NCI-H2029 (cell line): Measurements from ENCODE around the gene CST3.
"Not testable (repeated sequence)": the region's sequence is repeated elsewhere in the genome, so short reads cannot be mapped to it uniquely, and the experiment has no call there.

Experiments used
- DNase-seq: peaks from one replicate; lab custom pipeline; 2025; lab: John Stamatoyannopoulos, UW

Gene CST3

DNA sequence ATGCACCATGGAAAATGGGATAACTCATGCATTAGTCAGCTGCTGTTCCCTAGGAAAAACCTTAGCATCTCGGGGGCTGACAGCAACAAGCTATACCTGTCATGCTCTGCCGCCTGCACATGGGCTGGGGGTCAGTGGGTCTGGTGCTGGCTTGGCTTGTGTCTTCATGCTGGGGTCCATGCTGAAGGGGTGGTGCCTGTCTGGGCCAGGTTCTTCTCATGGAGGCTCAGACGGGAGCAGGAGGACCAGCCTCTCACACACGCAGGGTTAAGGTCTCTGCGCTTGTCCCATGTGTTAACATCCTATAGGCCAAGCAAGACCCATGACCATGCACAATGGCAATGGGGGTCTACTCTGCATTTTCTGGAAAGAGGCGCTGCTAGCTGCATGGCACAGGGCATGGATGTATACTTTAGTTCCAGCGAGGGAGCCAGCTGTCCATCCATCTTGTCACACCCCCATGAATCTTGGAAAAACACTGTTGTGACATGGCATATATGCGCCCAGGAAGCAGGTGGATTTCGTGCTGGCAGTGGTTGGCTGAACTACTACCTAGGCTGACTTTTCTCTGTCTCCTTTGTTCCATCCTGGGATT is 24.6 kb upstream of the CST3 start:
- DNase-seq, result no peak

DNA sequence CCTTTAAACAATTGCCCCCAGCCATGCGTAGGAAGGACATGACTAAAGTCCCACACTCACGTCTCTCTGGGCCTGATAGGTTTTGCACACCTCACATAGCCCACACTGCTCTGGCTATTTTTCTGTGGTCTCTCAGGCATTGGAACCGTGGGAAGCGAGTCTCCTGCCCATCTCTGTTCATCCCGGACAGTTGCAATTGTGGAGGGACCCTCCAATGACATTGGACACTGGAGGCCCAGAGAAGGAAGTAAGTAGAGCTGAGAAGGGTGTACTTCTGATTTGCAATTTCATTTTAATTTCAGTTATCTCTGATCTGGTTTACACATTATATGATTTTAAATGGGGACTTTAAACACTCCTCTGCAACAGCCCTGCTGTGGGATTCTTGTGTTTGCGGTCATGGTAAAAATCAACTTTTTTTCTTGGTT is 23.3 kb upstream of the CST3 start:
- no peak for DNase-seq

DNA sequence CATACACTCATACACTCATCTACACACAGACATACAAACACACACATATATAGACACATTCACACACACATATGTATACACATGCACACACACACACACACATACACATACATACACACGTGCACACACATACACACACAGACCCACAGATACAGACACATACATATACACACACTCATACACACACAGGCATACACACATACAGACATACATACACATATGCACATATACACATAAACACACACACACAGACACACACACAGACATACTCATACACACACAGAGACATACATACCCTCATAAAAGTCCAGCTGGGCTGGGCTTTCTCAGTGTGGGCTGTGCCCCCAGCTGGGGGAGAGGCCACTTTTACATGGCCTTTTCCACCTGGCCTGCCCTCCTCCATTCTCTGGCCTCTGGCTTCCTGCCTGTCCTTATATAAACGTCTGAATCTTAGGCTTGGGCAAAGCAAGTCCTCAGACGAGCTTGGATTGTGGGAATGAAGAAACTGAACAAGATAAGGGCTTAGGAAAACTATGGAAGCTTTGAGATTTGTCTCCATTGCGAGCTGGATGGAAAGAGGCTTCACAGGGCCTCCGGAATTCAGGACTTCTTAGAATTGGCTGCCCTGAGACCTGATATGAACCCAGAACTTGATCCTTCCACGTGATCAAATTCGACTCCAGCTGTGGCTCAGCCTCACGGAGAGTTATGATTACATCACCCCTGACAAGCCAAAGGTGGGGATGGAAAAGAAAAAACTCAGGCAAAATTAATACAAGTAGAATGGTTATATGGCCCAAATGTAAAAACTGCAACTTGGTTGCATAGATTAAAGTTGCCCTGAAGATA is 22.5 kb upstream of the CST3 start:
- no peak for DNase-seq

DNA sequence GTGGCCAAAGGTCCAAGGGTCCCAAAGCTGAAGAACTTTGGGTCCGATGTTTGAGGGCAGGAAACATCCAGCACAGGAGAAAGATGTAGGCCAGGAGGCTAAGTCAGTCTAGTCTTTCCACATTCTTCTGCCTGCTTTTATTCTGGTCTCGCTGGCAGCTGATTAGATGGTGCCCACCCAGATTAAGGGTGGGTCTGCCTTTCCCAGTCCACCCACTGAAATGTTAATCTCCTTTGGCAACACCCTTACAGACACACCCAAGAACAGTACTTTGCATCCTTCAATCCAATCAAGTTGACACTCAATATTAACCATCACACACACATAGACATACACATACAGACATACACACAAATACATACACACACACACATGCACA is 21.8 kb upstream of the CST3 start:
- DNase-seq, result not testable (repeated sequence)

DNA sequence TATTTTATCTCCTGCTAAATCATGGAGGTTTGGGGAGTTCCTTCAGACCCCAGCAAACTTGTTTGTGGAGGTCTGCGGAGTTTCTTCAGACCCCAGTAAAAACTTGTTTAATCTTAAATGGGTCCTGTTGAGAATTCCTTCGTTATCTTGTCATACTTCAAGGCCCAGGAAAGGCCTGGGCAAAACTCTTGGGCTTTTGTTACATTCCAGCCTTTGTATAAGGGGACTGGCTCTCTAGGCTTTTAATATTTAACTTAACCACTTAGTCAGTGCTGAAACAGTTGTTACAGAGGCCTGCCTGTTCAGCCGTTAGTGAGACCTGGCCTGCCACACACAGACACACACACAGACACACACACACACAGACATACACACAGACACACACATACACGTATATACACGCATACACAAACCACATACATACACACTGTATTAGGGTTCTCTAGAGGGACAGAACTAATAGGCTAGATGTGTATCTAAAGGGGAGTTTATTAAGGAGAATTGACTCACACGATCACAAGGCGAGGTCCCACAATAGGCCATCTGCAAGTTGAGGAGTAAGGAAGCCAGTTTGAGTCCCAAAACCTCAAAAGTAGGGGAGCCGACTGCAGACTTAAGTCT is 21.3 kb upstream of the CST3 start:
- DNase-seq, result no peak

DNA sequence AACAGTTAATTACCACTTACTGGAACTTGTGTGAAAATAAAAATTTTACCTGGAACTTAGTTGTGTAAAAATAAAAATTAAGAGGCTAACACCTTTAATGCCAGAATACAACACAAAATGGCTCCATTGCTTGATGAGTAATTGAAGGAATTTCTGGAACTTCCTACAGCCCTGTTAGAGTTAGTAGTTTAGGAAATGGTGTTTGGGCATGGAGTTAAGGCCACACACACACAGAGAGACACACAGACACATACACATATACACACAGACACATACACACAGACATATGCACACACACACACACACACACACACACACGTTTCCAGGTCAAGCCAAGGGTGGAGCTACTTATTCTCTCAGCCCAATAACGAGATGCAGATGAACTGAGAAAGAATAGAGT is 20.6 kb upstream of the CST3 start:
- no peak for DNase-seq

DNA sequence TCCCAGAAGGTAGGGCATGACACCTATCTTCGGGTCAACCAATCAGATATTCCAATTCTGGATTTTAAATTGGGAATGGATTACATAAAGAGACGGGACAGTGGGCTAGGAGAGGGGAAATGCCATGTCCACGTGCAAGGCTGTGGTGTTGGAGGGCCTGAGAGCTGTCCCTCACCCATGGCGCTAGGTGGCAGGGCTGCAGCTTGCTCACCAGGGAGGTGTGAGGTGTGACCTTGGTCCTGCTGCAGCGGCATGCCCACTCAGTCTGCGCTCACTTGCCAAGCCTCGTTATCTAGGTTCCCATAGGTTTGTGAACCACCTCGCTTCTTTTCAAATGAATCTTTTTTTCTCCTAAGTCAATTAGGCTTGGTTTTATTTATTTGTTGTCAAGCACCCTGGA is 19.4 kb upstream of the CST3 start:
- no peak for DNase-seq

DNA sequence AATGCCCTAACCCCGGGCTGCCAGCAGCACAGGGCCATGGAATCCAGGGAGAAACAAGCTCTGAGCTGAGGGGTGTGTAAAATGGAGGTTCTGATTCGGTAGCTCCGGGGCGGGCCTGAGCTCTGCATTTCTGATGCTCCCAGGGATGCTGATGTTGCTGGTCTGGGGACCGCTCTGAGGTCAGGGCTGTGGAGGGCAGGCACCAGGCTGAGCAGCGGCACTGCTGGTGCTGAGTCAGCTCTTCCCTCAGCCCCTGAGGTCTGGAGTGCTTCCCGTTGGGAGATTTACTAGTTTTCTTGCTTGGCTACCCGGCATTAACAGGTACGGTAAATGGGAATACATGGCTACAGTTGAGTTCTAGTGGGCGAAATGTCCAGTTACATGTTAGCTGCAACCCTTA is 18.6 kb upstream of the CST3 start:
- DNase-seq, result no peak

DNA sequence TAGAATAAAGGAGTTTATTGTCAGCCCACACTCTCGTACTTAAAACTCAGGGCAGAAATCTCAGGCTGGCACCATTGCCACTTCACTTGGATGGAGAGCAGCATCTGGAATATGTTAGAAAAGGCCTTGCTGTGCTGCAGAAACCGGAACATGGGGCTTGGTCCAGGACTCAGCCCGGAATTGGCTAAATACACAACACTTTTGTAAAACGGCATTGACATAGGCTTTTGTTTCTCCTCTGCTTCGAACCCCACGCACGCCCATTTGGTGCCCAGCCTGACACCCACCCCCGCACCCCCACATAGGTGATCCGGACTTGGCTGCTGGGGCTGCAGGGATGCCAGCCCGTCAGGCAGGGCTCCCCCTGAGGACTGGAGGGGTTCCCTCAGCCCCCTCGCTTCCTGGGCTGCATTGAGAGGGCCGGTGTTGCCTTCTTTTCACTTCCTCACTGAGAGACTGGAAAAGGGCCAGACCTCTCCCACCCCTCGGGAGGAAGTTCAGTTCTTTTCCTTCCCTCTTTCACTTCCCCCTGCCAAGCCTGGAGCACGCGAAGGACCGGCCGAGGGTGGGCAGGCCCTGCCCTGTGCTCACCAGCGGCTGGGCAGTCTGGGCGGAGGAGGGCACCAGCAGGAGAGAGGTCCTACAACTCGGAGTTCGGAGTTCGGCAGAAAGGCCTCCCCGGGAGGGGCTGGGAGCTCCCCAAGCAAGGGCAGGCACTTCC is 17.9 kb upstream of the CST3 start:
- DNase-seq, result no peak

DNA sequence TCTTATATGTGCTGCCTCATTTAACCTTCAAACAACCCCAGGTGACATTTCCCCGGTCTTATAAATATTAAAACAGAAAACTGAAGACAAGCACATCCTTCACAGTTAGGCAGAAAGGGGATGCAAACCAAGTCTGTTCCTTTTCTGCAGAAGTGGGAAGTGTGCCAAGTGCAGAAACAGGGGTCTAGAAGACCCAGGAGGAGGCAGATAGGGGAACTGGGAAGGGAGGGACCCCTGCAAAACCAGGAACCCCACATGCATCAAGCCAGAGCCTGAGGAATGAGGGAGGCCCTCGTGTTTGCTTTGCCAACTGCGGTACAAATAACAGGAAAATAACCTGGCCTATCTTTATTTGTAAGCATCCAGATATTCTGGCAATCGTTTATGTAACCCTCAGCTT is 17.0 kb upstream of the CST3 start:
- DNase-seq, result no peak

DNA sequence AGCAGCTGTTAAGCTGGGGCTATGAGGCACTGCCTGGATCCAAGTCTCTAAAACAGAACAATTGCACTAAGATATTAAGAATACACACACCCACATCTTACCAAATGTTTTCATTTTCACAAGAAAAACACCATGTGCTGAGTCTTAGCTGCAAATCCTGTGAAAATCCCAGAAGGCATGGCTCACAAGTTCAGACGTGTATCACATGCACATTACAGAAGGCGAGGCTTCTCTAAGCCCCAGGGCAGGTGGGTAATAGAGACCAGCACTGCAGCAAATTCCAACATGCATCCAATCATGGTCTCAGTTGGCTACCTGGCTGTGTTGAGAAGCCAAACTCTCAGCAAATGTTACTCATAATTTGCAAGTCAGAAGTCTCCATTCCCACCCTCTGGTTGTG is 16.2 kb upstream of the CST3 start:
- no peak for DNase-seq

DNA sequence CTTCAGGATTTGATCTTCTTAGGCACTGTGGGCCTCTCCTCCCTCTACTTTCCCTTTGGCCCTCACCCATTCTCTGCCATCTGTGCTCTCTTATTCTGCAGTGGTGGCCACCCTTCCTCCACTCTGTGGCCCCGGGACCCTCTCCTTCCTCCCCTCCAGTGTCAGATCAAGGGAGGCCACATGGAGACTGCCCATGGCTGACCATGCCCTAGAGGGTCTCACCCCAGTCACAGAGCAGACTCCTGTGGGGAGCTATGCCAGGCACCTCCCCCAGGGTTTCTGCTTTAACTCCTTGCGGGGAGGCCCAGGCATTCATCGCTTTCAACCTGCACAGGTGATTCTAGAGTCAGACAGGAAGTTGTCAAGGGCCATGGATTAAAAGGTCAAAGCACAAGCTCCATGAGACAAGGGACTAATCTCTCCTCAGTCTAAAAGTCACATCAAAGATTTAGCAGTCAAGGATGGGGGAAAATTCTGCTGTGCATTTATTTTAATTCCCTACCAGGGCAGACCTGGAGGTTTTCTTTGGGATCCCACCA is 15.7 kb upstream of the CST3 start:
- no peak for DNase-seq

DNA sequence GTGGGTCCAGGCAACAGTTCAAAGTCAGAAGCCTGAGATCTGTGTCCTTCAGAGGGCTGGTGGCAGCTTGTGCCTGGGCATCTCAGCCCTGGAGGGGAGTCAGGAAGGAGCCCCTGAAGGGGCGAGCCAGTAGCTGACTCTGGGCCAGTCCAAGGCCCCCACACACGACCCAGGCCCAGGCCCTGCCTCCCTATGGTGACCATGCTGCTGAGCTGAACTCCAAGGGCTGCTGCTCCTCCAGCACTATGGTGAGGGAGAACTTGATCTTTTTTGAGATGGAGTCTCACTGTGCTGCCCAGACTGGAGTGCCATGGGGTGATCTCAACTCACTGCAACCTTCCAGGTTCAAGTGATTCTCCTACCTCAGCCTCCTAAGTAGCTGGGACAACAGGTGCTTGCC is 15.2 kb upstream of the CST3 start:
- no peak for DNase-seq

DNA sequence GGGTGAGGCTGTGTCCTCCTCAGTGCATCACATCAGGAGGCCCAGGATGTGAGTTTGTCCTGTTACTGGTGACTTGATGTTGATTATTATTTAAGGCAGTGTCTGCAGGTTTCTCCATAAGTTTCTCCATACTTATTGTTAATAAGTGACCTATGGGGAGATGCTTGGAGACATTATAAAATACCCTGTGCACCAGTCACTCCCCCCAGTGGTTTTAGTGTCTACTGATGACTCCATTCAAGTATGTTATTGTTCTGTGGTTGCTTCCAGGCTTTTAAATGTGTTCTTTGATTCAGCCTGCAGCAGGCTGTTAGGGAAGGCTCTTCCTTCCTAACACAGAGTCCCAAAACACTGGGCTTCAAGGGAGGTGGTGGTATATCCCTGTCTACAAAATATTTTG is 14.6 kb upstream of the CST3 start:
- no peak for DNase-seq

DNA sequence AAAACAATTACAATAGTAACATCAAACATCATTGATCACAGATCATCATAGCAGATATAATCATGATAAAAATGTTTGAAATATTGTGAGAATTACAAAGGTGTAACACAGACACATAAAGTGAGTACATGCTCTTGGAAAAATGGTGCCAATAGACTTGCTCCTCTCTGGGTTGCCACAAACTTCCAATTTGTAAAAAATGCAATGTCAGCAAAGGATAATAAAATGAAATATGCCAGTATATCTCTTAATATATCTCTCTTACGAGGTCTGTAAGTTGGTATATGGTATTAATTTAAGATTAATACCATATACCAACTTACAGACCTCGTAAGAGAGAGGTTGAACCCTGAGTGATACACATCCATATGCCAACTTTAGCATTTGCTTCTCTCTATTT is 13.4 kb upstream of the CST3 start:
- DNase-seq, result no peak

DNA sequence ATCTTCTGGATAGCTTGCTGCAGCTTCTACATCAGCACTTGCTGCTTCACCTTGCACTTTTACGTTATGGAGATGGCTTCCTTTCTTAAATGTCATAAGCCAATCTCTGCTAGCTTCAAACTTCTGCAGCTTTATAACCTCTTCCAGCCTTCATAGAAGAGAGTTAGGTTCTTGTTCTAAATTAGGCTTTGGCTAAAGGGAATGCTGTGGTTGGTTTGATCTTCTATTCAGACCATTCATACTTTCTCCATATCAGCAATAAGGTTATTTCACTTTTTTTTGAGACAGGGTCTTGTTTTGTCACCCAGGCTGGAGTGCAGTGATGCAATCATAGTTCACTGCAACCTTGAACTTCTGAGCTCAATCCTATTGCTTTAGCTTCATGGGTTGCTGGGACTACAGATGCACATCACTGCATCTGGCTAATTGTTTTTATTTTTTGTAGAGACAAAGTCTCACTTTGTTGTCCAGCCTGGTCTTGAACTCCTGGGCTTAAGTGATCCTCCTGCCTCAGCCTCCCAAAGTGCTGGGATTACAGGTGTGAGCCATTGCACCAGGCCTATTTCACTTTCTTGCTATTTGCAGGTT is 12.2 kb upstream of the CST3 start:
- no peak for DNase-seq

DNA sequence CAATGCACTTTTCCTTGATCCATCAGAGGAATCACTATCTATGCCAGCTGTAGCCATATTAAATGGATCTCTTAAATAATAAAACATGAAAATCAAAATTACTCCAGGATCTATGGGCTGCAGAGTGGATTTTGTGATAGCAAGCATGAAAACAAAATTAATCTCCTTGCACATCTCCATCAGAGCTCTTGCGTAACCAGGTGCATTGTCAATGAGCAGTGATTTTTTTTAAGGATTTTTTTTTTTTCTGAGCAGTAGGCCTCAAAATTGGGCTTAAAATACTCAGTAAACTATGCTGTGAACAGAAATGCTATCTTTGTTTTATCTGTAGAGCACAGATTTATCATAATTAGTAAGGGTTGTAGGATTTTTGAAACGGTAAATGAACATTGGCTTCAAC is 11.5 kb upstream of the CST3 start:
- no peak for DNase-seq

DNA sequence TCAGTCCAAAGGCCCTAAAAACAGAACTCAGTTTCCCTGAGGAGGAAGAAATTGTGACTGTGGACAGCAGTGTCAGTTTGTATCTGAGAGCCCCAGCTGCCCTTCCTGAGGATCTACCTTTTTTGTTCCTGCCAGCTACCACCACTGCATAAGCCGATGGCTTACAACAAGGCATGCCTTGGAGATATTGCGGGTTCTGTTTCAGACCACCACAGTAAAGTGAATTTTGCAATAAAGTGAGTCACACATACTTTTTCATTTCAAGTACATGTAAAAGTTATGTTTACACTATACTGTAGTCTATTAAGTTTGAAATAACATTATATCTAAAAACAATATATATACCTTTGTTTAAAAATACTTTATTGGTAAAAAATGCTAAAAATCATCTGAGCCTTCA is 9.6 kb upstream of the CST3 start:
- no peak for DNase-seq

DNA sequence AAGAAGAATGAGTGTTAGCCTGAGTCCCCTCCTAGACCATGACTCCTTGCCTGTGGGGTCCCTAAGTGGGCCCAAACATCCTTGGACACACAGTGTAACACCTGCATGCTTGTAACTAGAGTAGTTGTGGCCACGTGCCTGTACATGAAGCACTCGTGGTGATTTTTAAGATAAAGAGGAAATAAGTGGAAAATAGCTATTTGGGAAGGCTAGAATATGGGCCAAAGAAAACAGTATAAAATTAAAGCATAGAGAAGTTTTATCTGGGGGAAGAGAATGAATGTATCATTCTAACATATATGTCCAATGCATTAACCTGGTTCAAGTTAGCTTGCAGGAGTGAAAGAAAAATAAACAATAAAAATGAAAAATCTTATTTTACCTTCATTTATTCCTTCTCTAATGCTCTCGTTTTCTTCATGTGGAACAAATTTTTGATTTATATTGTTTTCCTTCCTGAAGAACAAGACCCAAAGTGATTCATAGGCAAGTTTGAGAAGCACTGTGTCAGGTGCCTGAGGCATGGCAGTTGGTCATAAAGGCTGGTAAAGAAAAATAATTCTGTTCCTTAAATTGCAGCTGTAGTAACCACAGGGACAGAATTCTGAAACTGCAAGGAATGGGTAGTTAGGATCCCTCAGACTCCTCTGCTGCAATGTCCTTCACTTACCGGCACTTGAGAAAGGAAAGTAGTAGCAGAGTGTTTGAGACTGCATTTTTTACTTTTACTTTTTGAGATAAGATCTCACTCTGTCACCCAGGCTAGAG is 8.5 kb upstream of the CST3 start:
- DNase-seq, result no peak

DNA sequence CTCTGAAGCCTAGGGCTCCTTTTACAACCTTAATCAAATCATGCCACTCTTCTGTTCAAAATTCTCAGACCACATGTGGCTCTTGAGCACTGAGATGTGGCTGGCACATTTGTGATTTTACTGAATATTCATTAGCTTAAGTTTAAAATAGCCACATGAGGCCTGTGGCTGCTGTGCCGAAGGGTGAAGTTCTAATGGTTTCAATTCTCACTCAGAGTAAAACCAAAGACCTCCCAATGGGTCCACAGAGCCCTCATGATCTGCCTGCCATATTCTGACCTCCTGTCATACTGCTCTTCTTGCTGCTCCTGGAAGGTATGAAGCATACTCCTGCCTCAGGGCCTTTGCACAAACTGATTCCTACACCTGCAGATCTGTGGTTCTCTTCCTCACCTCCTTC is 7.8 kb upstream of the CST3 start:
- no peak for DNase-seq

DNA sequence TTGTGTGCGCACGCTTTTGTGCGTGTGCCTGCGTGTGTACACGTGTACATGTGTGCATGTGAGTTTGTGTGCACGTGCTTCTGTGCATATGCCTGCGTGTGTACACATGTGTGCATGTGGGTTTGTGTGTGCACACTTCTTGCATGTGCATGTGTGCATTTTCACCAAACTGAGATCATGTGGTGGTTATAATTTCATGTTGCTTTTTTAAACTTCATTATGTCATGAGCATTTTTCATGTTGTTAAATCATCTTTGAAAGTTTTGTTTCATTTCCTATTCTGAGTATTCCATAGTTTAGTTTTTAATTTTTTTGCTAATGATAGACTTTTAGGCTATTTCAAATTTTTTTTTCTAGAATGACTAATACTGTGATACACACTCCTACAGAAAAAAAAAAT is 6.4 kb upstream of the CST3 start:
- no peak for DNase-seq
